Glutamatergic neuron (in vitro differentiated cells): ENCODE results near the gene CSF3. TPM values are rescaled to one million over a fixed set of nuclear protein-coding genes. Genes with fewer than 3 reads are reported as not detected.
"Not testable (repeated sequence)": the region's sequence is repeated elsewhere in the genome, so short reads cannot be mapped to it uniquely, and the experiment has no call there.

Source experiments
- DNase-seq: peaks from one replicate; pipeline ENCODE4 v3.0.0; 2022
- H3K27ac Mint-ChIP-seq: one replicate; pipeline ENCODE4 v1.8.0; 2020; ENCODE audit warnings: mild to moderate bottlenecking, mixed read lengths, inconsistent platforms; ENCODE audit not compliant: unreplicated experiment
- H3K27me3 Mint-ChIP-seq: one replicate; pipeline ENCODE4 v1.8.0; 2020; ENCODE audit warnings: mild to moderate bottlenecking, moderate library complexity, mixed read lengths, inconsistent platforms; ENCODE audit not compliant: unreplicated experiment
- H3K36me3 Mint-ChIP-seq: one replicate; pipeline ENCODE4 v1.8.0; 2020; ENCODE audit warnings: mild to moderate bottlenecking, mixed read lengths, inconsistent platforms; ENCODE audit not compliant: unreplicated experiment
- H3K4me1 Mint-ChIP-seq: one replicate; pipeline ENCODE4 v1.8.0; 2020; ENCODE audit warnings: mild to moderate bottlenecking, low read depth, mixed read lengths, inconsistent platforms; ENCODE audit not compliant: unreplicated experiment
- H3K4me3 Mint-ChIP-seq: one replicate; pipeline ENCODE4 v1.8.0; 2020; ENCODE audit warnings: mild to moderate bottlenecking, mixed read lengths, inconsistent platforms; ENCODE audit not compliant: unreplicated experiment
- H3K9me3 Mint-ChIP-seq: one replicate; pipeline ENCODE4 v1.8.0; 2020; ENCODE audit warnings: mild to moderate bottlenecking, moderate library complexity, mixed read lengths, inconsistent platforms; ENCODE audit not compliant: unreplicated experiment
- CTCF ChIP-seq: fragments of 200-600 bp; sonication (generic); IDR thresholded peaks from one replicate; pipeline ENCODE4 v1.5.0; 2021; ENCODE audit not compliant: partially characterized antibody, unreplicated experiment
- total RNA-seq: library from RNA; stranded (reverse); fragmentation: NEBNext Ultra II Directional; extraction: Animal tissue kit (Norgen Biotek cat#: 25700); gene quantifications from one replicate; pipeline ENCODE4 v1.2.1, GENCODE V29; 2021; ENCODE audit not compliant: unreplicated experiment

The CSF3 gene
- total RNA-seq, 1 donor from 2014 or later, result not detected

GRCh38 chr17:40004712-40005111, 10.5 kb upstream of the CSF3 start:
- no peak for DNase-seq
- no peak for TF ChIP-seq CTCF
- Mint-ChIP-seq H3K27ac (no peak overlapping the region), H3K27me3 (no peaks in the 10 kb centered on the region), H3K4me1 (no peaks in the 10 kb centered on the region), H3K36me3 (no peaks in the 10 kb centered on the region), H3K9me3 (peaks cover 3% of the 10 kb centered on the region), H3K4me3 (no peak overlapping the region)

GRCh38 chr17:40005520-40005919, 9.7 kb upstream of the CSF3 start:
- Mint-ChIP-seq H3K4me3 (no peak overlapping the region), H3K36me3 (no peaks in the 10 kb centered on the region), H3K27ac (no peak overlapping the region), H3K9me3 (peaks cover 3% of the 10 kb centered on the region), H3K4me1 (no peaks in the 10 kb centered on the region), H3K27me3 (no peaks in the 10 kb centered on the region)
- DNase-seq, result no peak
- no peak for TF ChIP-seq CTCF

GRCh38 chr17:40010946-40011500, 4.2 kb upstream of the CSF3 start:
- not testable (repeated sequence) for H3K4me1 Mint-ChIP-seq, H3K9me3 Mint-ChIP-seq, DNase-seq, H3K27me3 Mint-ChIP-seq, H3K27ac Mint-ChIP-seq, H3K36me3 Mint-ChIP-seq, H3K4me3 Mint-ChIP-seq

- not testable (repeated sequence) for H3K27ac Mint-ChIP-seq
These were observed 3.1 kb upstream of the CSF3 start for GRCh38 chr17:40012017-40012647.

GRCh38 chr17:40014375-40014980, 762 bp upstream of the CSF3 start:
- Mint-ChIP-seq H3K36me3 (no peaks in the 10 kb centered on the region), H3K27ac (no peak overlapping the region), H3K4me3 (no peak overlapping the region), H3K4me1 (peaks cover 5% of the 10 kb centered on the region), H3K27me3 (peaks cover 9% of the 10 kb centered on the region), H3K9me3 (peaks cover 7% of the 10 kb centered on the region)
- DNase-seq, result no peak
- no peak for TF ChIP-seq CTCF

More at GRCh38 chr17:40012017-40012647, 3.1 kb upstream of the CSF3 start:
- not testable (repeated sequence) for H3K27me3 Mint-ChIP-seq, H3K36me3 Mint-ChIP-seq, H3K4me3 Mint-ChIP-seq, DNase-seq, H3K4me1 Mint-ChIP-seq, H3K9me3 Mint-ChIP-seq
